Epidermal melanocyte (primary cell): ENCODE results near the gene USP22.
"Not testable (repeated sequence)": the region's sequence is repeated elsewhere in the genome, so short reads cannot be mapped to it uniquely, and the experiment has no call there.

Source experiments
- DNase-seq: peaks from one replicate; pipeline ENCODE4 v3.0.0; 2011; ENCODE audit warnings: low spot score; ENCODE audit not compliant: insufficient read length

The USP22 gene

GRCh38 chr17:20989991-20990855, 52.6 kb downstream of the USP22 start:
- DNase-seq: no peak

- no peak for DNase-seq
Observed at GRCh38 chr17:20989481-20989880, 53.3 kb downstream of the USP22 start.

GRCh38 chr17:20988896-20989295, 53.9 kb downstream of the USP22 start:
- DNase-seq: no peak

- no peak for DNase-seq
Observed at GRCh38 chr17:20988001-20988636, 54.7 kb downstream of the USP22 start.

- DNase-seq: no peak
Observed at GRCh38 chr17:20987511-20987910, 55.3 kb downstream of the USP22 start.

- no peak for DNase-seq
Observed at GRCh38 chr17:20986767-20987510, 55.9 kb downstream of the USP22 start.

- no peak for DNase-seq
Observed at GRCh38 chr17:20983359-20983637, 59.5 kb downstream of the USP22 start.

GRCh38 chr17:20982589-20983358, 60.0 kb downstream of the USP22 start:
- no peak for DNase-seq

- no peak for DNase-seq
Observed at GRCh38 chr17:20981046-20981920, 61.5 kb downstream of the USP22 start.

- DNase-seq: no peak
Observed at GRCh38 chr17:20979792-20980083, 63.1 kb downstream of the USP22 start.

- not testable (repeated sequence) for DNase-seq
Observed at GRCh38 chr17:20979007-20979791, 63.6 kb downstream of the USP22 start.

- not testable (repeated sequence) for DNase-seq
Observed at GRCh38 chr17:20977609-20978253, 65.1 kb downstream of the USP22 start.

- DNase-seq: no peak
Observed at GRCh38 chr17:20975566-20975965, 67.2 kb downstream of the USP22 start.

- DNase-seq: no peak
Observed at GRCh38 chr17:20970329-20970728, 72.5 kb downstream of the USP22 start.

GRCh38 chr17:20968913-20969616, 73.7 kb downstream of the USP22 start:
- DNase-seq: no peak

GRCh38 chr17:20967776-20968175, 75.0 kb downstream of the USP22 start:
- DNase-seq: no peak

GRCh38 chr17:20966870-20967269, 75.9 kb downstream of the USP22 start:
- no peak for DNase-seq

GRCh38 chr17:20965492-20965891, 77.3 kb downstream of the USP22 start:
- no peak for DNase-seq

GRCh38 chr17:20961586-20961985, 81.2 kb downstream of the USP22 start:
- DNase-seq: no peak
